Measurements from ENCODE around the gene GTPBP8. TPM values are rescaled to one million over a fixed set of nuclear protein-coding genes. Genes with fewer than 3 reads are reported as not detected.

GTPBP8 gene
- total and polyA plus RNA-seq, 10 of the 15 experiments (the other 5 are each of a cell fraction or from before 2014, with no cell fraction given): 10.3 to 29.0 (median 17.0) TPM

- no peak for TF ChIP-seq USF1 (IDR thresholded peaks at IDR 0.05; ENCODE audit: borderline replicate concordance, extremely low read length, insufficient read depth, low read depth, low read length)
These were observed at the start of gene GTPBP8 (continued) for GRCh38 chr3:112990672-112991602.

- H3K4me1 ChIP-seq (ENCODE audit: control insufficient read depth, insufficient read depth, low read length): no peaks in the 10 kb centered on the region
- POLR2A ChIA-PET: no interaction called here
- H3K27ac ChIP-seq (ENCODE audit: control insufficient read depth, insufficient read depth): no peak overlapping the region
- H3K9ac ChIP-seq (ENCODE audit: control insufficient read depth, insufficient read depth, low read length): no peak overlapping the region
- no peaks in the 10 kb centered on the region for H4K20me1 ChIP-seq (ENCODE audit: control insufficient read depth, insufficient read depth)
- CTCF ChIA-PET: interaction anchor here (1.2 kb wide), 1 partner anchor 33 kb away, joined by 5 read pairs; no protein-coding TSS in a partner anchor
- no peak for DNase-seq (ENCODE audit: low read depth, low spot score)
- H3K4me2 ChIP-seq (ENCODE audit: control insufficient read depth, insufficient read depth): no peak overlapping the region
- no peak for ATAC-seq
- TF ChIP-seq FOS (IDR thresholded peaks at IDR 0.05; ENCODE audit: borderline replicate concordance, extremely low read depth, insufficient read length): no peak
- TF ChIP-seq REST (IDR thresholded peaks at IDR 0.05; ENCODE audit: low read depth, low read length): no peak
- no peak for TF ChIP-seq TBL1XR1 (IDR thresholded peaks at IDR 0.05; ENCODE audit: low read depth, low read length)
- no peak for TF ChIP-seq MXI1 (IDR thresholded peaks at IDR 0.05; ENCODE audit: low read depth, low read length)
- no peak for TF ChIP-seq STAT3 (IDR thresholded peaks at IDR 0.05; ENCODE audit: low read depth, low read length)
- no peak for TF ChIP-seq CBX5 (IDR thresholded peaks at IDR 0.05; ENCODE audit: low read depth)
- no peak for TF ChIP-seq EZH2 (IDR thresholded peaks at IDR 0.05; ENCODE audit: borderline replicate concordance, control insufficient read depth, low read depth, low read length)
- TF ChIP-seq BCLAF1 (IDR thresholded peaks at IDR 0.05): no peak
- no peak for TF ChIP-seq RAD51 (IDR thresholded peaks at IDR 0.05)
- TF ChIP-seq SIN3A (IDR thresholded peaks at IDR 0.05; ENCODE audit: low read depth, low read length): no peak
- no peak for TF ChIP-seq NR2C1 (IDR thresholded peaks at IDR 0.05)
- no peak for TF ChIP-seq EED (IDR thresholded peaks at IDR 0.05; ENCODE audit: low read depth)
- no peak for TF ChIP-seq ESRRA (IDR thresholded peaks at IDR 0.05; ENCODE audit: low read length)
- no TSS peak for BruUV-seq (replicated peaks)
- H2AFZ ChIP-seq (ENCODE audit: control insufficient read depth, low read depth, low read length): no peak overlapping the region
- 91% methylated on average over 9 of the region's 9 CpGs for WGBS (ENCODE audit: insufficient coverage, insufficient replicate concordance, low lambda C conversion rate, missing lambda C conversion rate)
- no peaks in the 10 kb centered on the region for H3K36me3 ChIP-seq (ENCODE audit: control insufficient read depth in 2 of 2, insufficient read depth in 2 of 2, low read length in 1 of 2)
- no peaks in the 10 kb centered on the region for H3K27me3 ChIP-seq (replicated peaks in 1 of 2; ENCODE audit: control insufficient read depth in 2 of 2, insufficient read depth in 2 of 2, low read length in 1 of 2)
- no peak for FAIRE-seq
- RAD21 ChIA-PET (ENCODE audit: unreplicated experiment): no interaction called here
- in situ Hi-C loops (cut with MboI) (no loop called here), intact Hi-C loops (cut with micrococcal nuclease; ENCODE audit: unreplicated experiment) (no loop called here)
- H3K4me3 ChIP-seq: no peak overlapping the region
- SMC1A ChIA-PET (ENCODE audit: uncharacterized antibody, unreplicated experiment): interaction anchor here (0.9 to 1.2 kb wide), 2 partner anchors 18 to 210 kb away, joined by 3 to 4 read pairs; no protein-coding TSS in a partner anchor
- no peaks in the 10 kb centered on the region; the same call in 1 of the 3 replicates for H3K9me3 ChIP-seq (replicated peaks; ENCODE audit: control insufficient read depth, insufficient read depth, low read length)
- no peaks in the 10 kb centered on the region for H3K79me2 ChIP-seq (ENCODE audit: control insufficient read depth, insufficient read depth, low read length)
These were observed 42.4 kb upstream of the GTPBP8 start for GRCh38 chr3:112948346-112948838.

Measured in GM12878 (cell line).